CD8-positive, alpha-beta memory T cell (primary cell): ENCODE measurements around the gene SKOR2. TPM values are rescaled to one million over a fixed set of nuclear protein-coding genes. Genes with fewer than 3 reads are reported as not detected.

ENCODE experiments used
- CTCF ChIA-PET: fragments of 350-600 bp; sonication (Branson Sonifier 250); formaldehyde crosslinking; loops from one replicate; lab custom pipeline; 2021; ENCODE audit warnings: antibody characterized with exemption; lab: Charles Lee
- POLR2A ChIA-PET: fragments of 350-600 bp; sonication (Branson Sonifier 250); formaldehyde crosslinking; loops from one replicate; lab custom pipeline; 2021; ENCODE audit warnings: antibody characterized with exemption; lab: Charles Lee
- DNase-seq, 5 donors: peaks; one replicate each; pipeline versions ENCODE4 v3.0.0 to v3.0.0-alpha.2; 2020 to 2022; ENCODE audit warnings: mixed read lengths in 1 of 5
- H3K27ac ChIP-seq: one replicate; pipeline ENCODE4 v1.7.0; 2013; ENCODE audit warnings: low read depth, mild to moderate bottlenecking, low read length, moderate library complexity
- H3K27me3 ChIP-seq: 2 replicates; pipeline ENCODE4 v1.7.0; 2013; ENCODE audit warnings: low read length, mild to moderate bottlenecking; ENCODE audit not compliant: insufficient read depth, poor library complexity, severe bottlenecking
- H3K36me3 ChIP-seq: 2 replicates; pipeline ENCODE4 v1.7.0; 2013; ENCODE audit warnings: mild to moderate bottlenecking, low read length, moderate library complexity; ENCODE audit not compliant: insufficient read depth
- H3K4me1 ChIP-seq: 2 replicates; pipeline ENCODE4 v1.7.0; 2013; ENCODE audit warnings: mild to moderate bottlenecking, low read length, moderate library complexity; ENCODE audit not compliant: insufficient read depth
- H3K4me3 ChIP-seq: 2 replicates; pipeline ENCODE4 v1.7.0; 2013; ENCODE audit warnings: mild to moderate bottlenecking, low read length
- H3K9me3 ChIP-seq: 2 replicates; pipeline ENCODE4 v1.7.0; 2013; ENCODE audit warnings: mild to moderate bottlenecking, low read length
- H3K27ac Mint-ChIP-seq, 8 donors: one replicate each; pipeline ENCODE4 v1.8.0; 2020 to 2021; ENCODE audit warnings: mixed read lengths in 8 of 8, mild to moderate bottlenecking in 6 of 8, inconsistent platforms in 3 of 8, moderate library complexity in 3 of 8
- H3K27me3 Mint-ChIP-seq, 2 donors: one replicate each; pipeline ENCODE4 v1.8.0; 2020 to 2021; ENCODE audit warnings: mixed read lengths in 2 of 2, mild to moderate bottlenecking in 1 of 2, moderate library complexity in 1 of 2
- H3K36me3 Mint-ChIP-seq, 3 donors: one replicate each; pipeline ENCODE4 v1.8.0; 2020 to 2021; ENCODE audit warnings: mixed read lengths in 3 of 3, inconsistent platforms in 1 of 3, mild to moderate bottlenecking in 1 of 3
- H3K4me1 Mint-ChIP-seq, 3 donors: one replicate each; pipeline ENCODE4 v1.8.0; 2020 to 2021; ENCODE audit warnings: mixed read lengths in 3 of 3, inconsistent platforms in 1 of 3, mild to moderate bottlenecking in 1 of 3
- H3K4me3 Mint-ChIP-seq, 7 donors: one replicate each; pipeline ENCODE4 v1.8.0; 2020 to 2021; ENCODE audit warnings: mixed read lengths in 7 of 7, mild to moderate bottlenecking in 6 of 7, moderate library complexity in 4 of 7, inconsistent platforms in 2 of 7
- H3K9me3 Mint-ChIP-seq, 5 donors: one replicate each; pipeline ENCODE4 v1.8.0; 2020 to 2022; ENCODE audit warnings: mixed read lengths in 5 of 5, mild to moderate bottlenecking in 3 of 5, moderate library complexity in 2 of 5, inconsistent platforms in 1 of 5
- polyA plus RNA-seq: library from polyadenylated mRNA; unstranded; fragments of 300-500 nt; fragmentation: Illumina TruSeq; gene quantifications from one replicate; pipeline ENCODE4 v1.2.3, GENCODE V29; 2021
- total RNA-seq, 2 experiments: library from RNA; stranded (reverse); gene quantifications; one replicate each; pipeline ENCODE4 v1.2.3, GENCODE V29; 2021

SKOR2 gene
- total and polyA plus RNA-seq, 3 experiments from 2014 or later: not detected

GRCh38 chr18:47284721-47285395 is 33.4 kb upstream of the SKOR2 start:
- ChIA-PET CTCF (no interaction called here), POLR2A (no interaction called here)
- H3K4me1 Mint-ChIP-seq: no peaks in the 10 kb centered on the region
- H3K27me3 Mint-ChIP-seq: peaks cover 15 to 32% of the 10 kb centered on the region in 2 donors
- no peak overlapping the region for H3K27ac Mint-ChIP-seq
- Histone ChIP-seq H3K36me3 (no peaks in the 10 kb centered on the region), H3K27ac (no peak overlapping the region), H3K9me3 (no peaks in the 10 kb centered on the region), H3K4me1 (no peaks in the 10 kb centered on the region), H3K4me3 (no peak overlapping the region), H3K27me3 (no peaks in the 10 kb centered on the region)
- DNase-seq: no peak
- H3K4me3 Mint-ChIP-seq: no peak overlapping the region
- peaks cover 0 to 2% (median 0%) of the 10 kb centered on the region in 5 donors for H3K9me3 Mint-ChIP-seq
- no peaks in the 10 kb centered on the region for H3K36me3 Mint-ChIP-seq

GRCh38 chr18:47283476-47283875 is 32.0 kb upstream of the SKOR2 start:
- ChIA-PET CTCF (no interaction called here), POLR2A (no interaction called here)
- no peaks in the 10 kb centered on the region for H3K4me1 ChIP-seq
- no peak overlapping the region for H3K4me3 ChIP-seq
- Mint-ChIP-seq H3K27ac (no peak overlapping the region), H3K36me3 (no peaks in the 10 kb centered on the region), H3K4me3 (no peak overlapping the region), H3K27me3 (peaks cover 9 to 23% of the 10 kb centered on the region in 2 donors), H3K4me1 (no peaks in the 10 kb centered on the region), H3K9me3 (peaks cover 0 to 2% (median 0%) of the 10 kb centered on the region in 5 donors)
- H3K27me3 ChIP-seq: no peaks in the 10 kb centered on the region
- no peak for DNase-seq
- H3K27ac ChIP-seq: no peak overlapping the region
- no peaks in the 10 kb centered on the region for H3K36me3 ChIP-seq
- H3K9me3 ChIP-seq: no peaks in the 10 kb centered on the region

GRCh38 chr18:47280121-47280520 is 28.7 kb upstream of the SKOR2 start:
- Mint-ChIP-seq H3K27me3 (peaks cover 8 to 12% of the 10 kb centered on the region in 2 donors), H3K27ac (no peak overlapping the region), H3K36me3 (no peaks in the 10 kb centered on the region), H3K4me3 (no peak overlapping the region), H3K9me3 (peaks cover 0 to 2% (median 1%) of the 10 kb centered on the region in 5 donors), H3K4me1 (no peaks in the 10 kb centered on the region)
- H3K4me3 ChIP-seq: no peak overlapping the region
- CTCF ChIA-PET: no interaction called here
- no peak overlapping the region for H3K27ac ChIP-seq
- no peak for DNase-seq
- H3K9me3 ChIP-seq: no peaks in the 10 kb centered on the region
- POLR2A ChIA-PET: no interaction called here
- no peaks in the 10 kb centered on the region for H3K4me1 ChIP-seq
- H3K36me3 ChIP-seq: no peaks in the 10 kb centered on the region
- H3K27me3 ChIP-seq: no peaks in the 10 kb centered on the region

GRCh38 chr18:47274961-47275360 is 23.5 kb upstream of the SKOR2 start:
- peaks cover 0 to 2% (median 0%) of the 10 kb centered on the region in 5 donors for H3K9me3 Mint-ChIP-seq

GRCh38 chr18:47265197-47265596 is 13.7 kb upstream of the SKOR2 start:
- Histone ChIP-seq H3K4me1 (no peaks in the 10 kb centered on the region), H3K27ac (no peak overlapping the region), H3K27me3 (peaks cover 9% of the 10 kb centered on the region), H3K36me3 (no peaks in the 10 kb centered on the region), H3K4me3 (no peak overlapping the region), H3K9me3 (no peaks in the 10 kb centered on the region)
- Mint-ChIP-seq H3K4me3 (no peak overlapping the region), H3K27ac (no peak overlapping the region), H3K27me3 (peaks cover 39 to 70% of the 10 kb centered on the region in 2 donors), H3K36me3 (no peaks in the 10 kb centered on the region), H3K9me3 (peaks cover 0 to 2% (median 0%) of the 10 kb centered on the region in 5 donors), H3K4me1 (peaks cover 0 to 3% (median 0%) of the 10 kb centered on the region in 3 donors)
- DNase-seq: no peak
- ChIA-PET CTCF (no interaction called here), POLR2A (no interaction called here)

More at GRCh38 chr18:47274961-47275360, 23.5 kb upstream of the SKOR2 start:
- Histone ChIP-seq H3K36me3 (no peaks in the 10 kb centered on the region), H3K4me1 (no peaks in the 10 kb centered on the region), H3K4me3 (no peak overlapping the region), H3K27me3 (no peaks in the 10 kb centered on the region), H3K9me3 (no peaks in the 10 kb centered on the region), H3K27ac (no peak overlapping the region)
- ChIA-PET POLR2A (no interaction called here), CTCF (no interaction called here)
- DNase-seq: no peak
- H3K27me3 Mint-ChIP-seq: peaks cover 9 to 14% of the 10 kb centered on the region in 2 donors
- H3K4me3 Mint-ChIP-seq: no peak overlapping the region
- H3K4me1 Mint-ChIP-seq: no peaks in the 10 kb centered on the region
- H3K36me3 Mint-ChIP-seq: no peaks in the 10 kb centered on the region
- no peak overlapping the region for H3K27ac Mint-ChIP-seq

- Histone ChIP-seq H3K27me3 (peaks cover 9% of the 10 kb centered on the region), H3K36me3 (no peaks in the 10 kb centered on the region), H3K9me3 (no peaks in the 10 kb centered on the region), H3K27ac (no peak overlapping the region), H3K4me3 (no peak overlapping the region), H3K4me1 (no peaks in the 10 kb centered on the region)
- Mint-ChIP-seq H3K27me3 (peaks cover 44 to 75% of the 10 kb centered on the region in 2 donors), H3K4me1 (peaks cover 0 to 3% (median 0%) of the 10 kb centered on the region in 3 donors), H3K27ac (no peak overlapping the region), H3K36me3 (peaks cover 0 to 1% (median 0%) of the 10 kb centered on the region in 3 donors), H3K9me3 (peaks cover 0 to 4% (median 2%) of the 10 kb centered on the region in 5 donors), H3K4me3 (no peak overlapping the region)
- no peak for DNase-seq
- CTCF ChIA-PET: no interaction called here
- POLR2A ChIA-PET: no interaction called here
These were observed 12.8 kb upstream of the SKOR2 start for GRCh38 chr18:47264308-47264700.

GRCh38 chr18:47263430-47264307 is 12.2 kb upstream of the SKOR2 start:
- H3K4me3 Mint-ChIP-seq: no peak overlapping the region
- peaks cover 0 to 3% (median 0%) of the 10 kb centered on the region in 3 donors for H3K4me1 Mint-ChIP-seq
- peaks cover 49 to 82% of the 10 kb centered on the region in 2 donors for H3K27me3 Mint-ChIP-seq
- CTCF ChIA-PET: no interaction called here
- Histone ChIP-seq H3K4me1 (no peaks in the 10 kb centered on the region), H3K9me3 (no peaks in the 10 kb centered on the region), H3K4me3 (no peak overlapping the region), H3K27me3 (peaks cover 9% of the 10 kb centered on the region), H3K36me3 (no peaks in the 10 kb centered on the region), H3K27ac (no peak overlapping the region)
- H3K9me3 Mint-ChIP-seq: peaks cover 0 to 4% (median 2%) of the 10 kb centered on the region in 5 donors
- H3K27ac Mint-ChIP-seq: no peak overlapping the region
- DNase-seq: no peak
- POLR2A ChIA-PET: no interaction called here
- H3K36me3 Mint-ChIP-seq: peaks cover 0 to 1% (median 0%) of the 10 kb centered on the region in 3 donors

- Histone ChIP-seq H3K27ac (no peak overlapping the region), H3K4me1 (no peaks in the 10 kb centered on the region), H3K36me3 (no peaks in the 10 kb centered on the region), H3K9me3 (no peaks in the 10 kb centered on the region), H3K27me3 (peaks cover 9% of the 10 kb centered on the region), H3K4me3 (no peak overlapping the region)
- Mint-ChIP-seq H3K36me3 (peaks cover 0 to 1% (median 0%) of the 10 kb centered on the region in 3 donors), H3K9me3 (peaks cover 0 to 4% (median 2%) of the 10 kb centered on the region in 5 donors), H3K4me3 (no peak overlapping the region), H3K27ac (no peak overlapping the region), H3K4me1 (peaks cover 0 to 3% (median 0%) of the 10 kb centered on the region in 3 donors), H3K27me3 (peaks cover 55 to 88% of the 10 kb centered on the region in 2 donors)
- ChIA-PET CTCF (no interaction called here), POLR2A (no interaction called here)
- no peak for DNase-seq
These were observed 11.6 kb upstream of the SKOR2 start for GRCh38 chr18:47263150-47263429.
